Trophoblast cell (in vitro differentiated cells and primary cell): ENCODE data around the gene BFSP2.

Experiments used
- DNase-seq, 2 donors: peaks; one replicate each; pipeline ENCODE4 v3.0.0-alpha.2; 2016
- H2AFZ ChIP-seq: 2 replicates; pipeline ENCODE4 v1.6.1; 2013; ENCODE audit warnings: low read length, moderate library complexity, mild to moderate bottlenecking; ENCODE audit not compliant: insufficient read depth, poor library complexity
- H2AK5ac ChIP-seq: 2 replicates; pipeline ENCODE4 v1.6.1; 2013; ENCODE audit warnings: mild to moderate bottlenecking, low read length
- H2BK120ac ChIP-seq: 2 replicates; pipeline ENCODE4 v1.6.1; 2013; ENCODE audit warnings: low read length, mild to moderate bottlenecking, moderate library complexity; ENCODE audit not compliant: insufficient read depth, poor library complexity
- H2BK12ac ChIP-seq: 2 replicates; pipeline ENCODE4 v1.6.1; 2013; ENCODE audit warnings: mild to moderate bottlenecking, low read length, moderate library complexity
- H2BK5ac ChIP-seq: 2 replicates; pipeline ENCODE4 v1.6.1; 2013; ENCODE audit warnings: low read length, low read depth, moderate library complexity, mild to moderate bottlenecking; ENCODE audit not compliant: poor library complexity
- H3K14ac ChIP-seq: 2 replicates; pipeline ENCODE4 v1.6.1; 2013; ENCODE audit warnings: mild to moderate bottlenecking, low read length
- H3K18ac ChIP-seq: 2 replicates; pipeline ENCODE4 v1.6.1; 2013; ENCODE audit warnings: mild to moderate bottlenecking, low read length
- H3K23ac ChIP-seq: 2 replicates; pipeline ENCODE4 v1.6.1; 2013; ENCODE audit warnings: low read length
- H3K27ac ChIP-seq: 2 replicates; pipeline ENCODE4 v1.5.1; 2013; ENCODE audit warnings: low read depth, mild to moderate bottlenecking, inconsistent platforms, low read length, moderate library complexity
- H3K27me3 ChIP-seq: 2 replicates; pipeline ENCODE4 v1.6.1; 2013; ENCODE audit warnings: inconsistent platforms, mild to moderate bottlenecking, low read length, moderate library complexity; ENCODE audit not compliant: insufficient read depth
- H3K36me3 ChIP-seq, 2 experiments: 1 replicate in 1 of 2; 2 replicates in 1 of 2; pipeline ENCODE4 v1.6.1; 2013; ENCODE audit warnings: low read length in 2 of 2, mild to moderate bottlenecking in 2 of 2, moderate library complexity in 1 of 2; ENCODE audit not compliant: insufficient read depth in 2 of 2, control insufficient read depth in 1 of 2
- H3K4ac ChIP-seq: 2 replicates; pipeline ENCODE4 v1.6.1; 2013; ENCODE audit warnings: low read depth, mild to moderate bottlenecking, low read length, moderate library complexity
- H3K4me1 ChIP-seq, 2 experiments: 1 replicate in 1 of 2; 2 replicates in 1 of 2; pipeline ENCODE4 v1.6.1; 2013; ENCODE audit warnings: low read length in 2 of 2, mild to moderate bottlenecking in 2 of 2, moderate library complexity in 1 of 2; ENCODE audit not compliant: insufficient read depth in 2 of 2, control insufficient read depth in 1 of 2
- H3K4me2 ChIP-seq: 2 replicates; pipeline ENCODE4 v1.6.1; 2013; ENCODE audit warnings: inconsistent platforms, mild to moderate bottlenecking, low read length, moderate library complexity
- H3K4me3 ChIP-seq: 2 replicates; pipeline ENCODE4 v1.5.1; 2013; ENCODE audit warnings: mild to moderate bottlenecking, low read depth, low read length, inconsistent platforms
- H3K79me1 ChIP-seq: one replicate; pipeline ENCODE4 v1.6.1; 2013; ENCODE audit warnings: low read length
- H3K79me2 ChIP-seq: 2 replicates; pipeline ENCODE4 v1.6.1; 2013; ENCODE audit warnings: low read length, mild to moderate bottlenecking; ENCODE audit not compliant: control insufficient read depth, insufficient read depth, poor library complexity
- H3K9ac ChIP-seq: 2 replicates; pipeline ENCODE4 v1.6.1; 2013; ENCODE audit warnings: mild to moderate bottlenecking, low read length
- H3K9me3 ChIP-seq: 2 replicates; pipeline ENCODE4 v1.6.1; 2013; ENCODE audit warnings: low read depth, mild to moderate bottlenecking, control low read depth, inconsistent platforms, low read length; ENCODE audit not compliant: insufficient read depth
- H4K12ac ChIP-seq: 2 replicates; pipeline ENCODE4 v1.6.1; 2013; ENCODE audit warnings: low read depth, mild to moderate bottlenecking, low read length, moderate library complexity
- H4K8ac ChIP-seq: 2 replicates; pipeline ENCODE4 v1.6.1; 2013; ENCODE audit warnings: low read depth, mild to moderate bottlenecking, low read length, moderate library complexity
- H4K91ac ChIP-seq: one replicate; pipeline ENCODE4 v1.6.1; 2013; ENCODE audit warnings: low read depth, mild to moderate bottlenecking, low read length, moderate library complexity
- WGBS: extraction: QIAGEN DNeasy Blood & Tissue Kit; methylation state at CpG from one replicate; pipeline ENCODE4 v1.1.7; 2013; ENCODE audit warnings: missing lambda C conversion rate; ENCODE audit not compliant: insufficient read length, insufficient coverage; ENCODE audit errors: extremely low coverage; 5-methylcytosine and 5-hydroxymethylcytosine counted together

The BFSP2 gene

DNA sequence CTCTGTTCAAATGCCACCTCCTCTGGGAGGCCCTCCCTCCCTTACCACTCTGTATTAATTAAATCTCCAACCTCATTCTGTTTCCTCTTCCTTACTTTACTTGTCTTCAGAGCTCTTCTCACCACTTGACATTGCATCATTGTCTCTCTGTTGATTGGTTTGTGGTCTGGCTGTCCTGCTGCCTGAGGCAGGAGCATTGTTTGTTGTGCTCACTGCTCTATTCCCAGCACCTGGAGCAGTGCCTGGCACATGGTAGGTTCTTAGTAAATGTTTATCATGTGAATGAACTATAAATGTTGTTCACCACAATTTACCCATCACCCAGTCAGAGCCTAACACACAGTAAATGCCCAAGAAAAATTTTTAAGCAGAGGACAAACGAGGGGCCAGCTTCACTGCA is 6.7 kb upstream of the BFSP2 start:
- H4K8ac ChIP-seq: no peak overlapping the region
- no peak overlapping the region for H4K12ac ChIP-seq
- H2BK120ac ChIP-seq: no peak overlapping the region
- H4K91ac ChIP-seq: no peak overlapping the region
- peaks cover 3 to 4% of the 10 kb centered on the region in 2 experiments for H3K4me1 ChIP-seq
- H2BK12ac ChIP-seq: no peak overlapping the region
- no peak overlapping the region for H2AK5ac ChIP-seq
- no peak overlapping the region for H3K27ac ChIP-seq
- H3K4me3 ChIP-seq: no peak overlapping the region
- H3K4ac ChIP-seq: no peak overlapping the region
- no peak overlapping the region for H3K9ac ChIP-seq
- no peak overlapping the region for H2AFZ ChIP-seq
- WGBS: no CpG with 5 or more reads among the region's 1 CpG
- no peak overlapping the region for H3K4me2 ChIP-seq
- H3K36me3 ChIP-seq: no peaks in the 10 kb centered on the region
- no peak overlapping the region for H3K23ac ChIP-seq
- no peak overlapping the region for H3K14ac ChIP-seq
- no peaks in the 10 kb centered on the region for H3K79me2 ChIP-seq
- H3K9me3 ChIP-seq: peaks cover 3% of the 10 kb centered on the region
- H3K18ac ChIP-seq: no peak overlapping the region
- H3K79me1 ChIP-seq: no peaks in the 10 kb centered on the region
- no peak for DNase-seq
- no peak overlapping the region for H2BK5ac ChIP-seq
- H3K27me3 ChIP-seq: no peaks in the 10 kb centered on the region

DNA sequence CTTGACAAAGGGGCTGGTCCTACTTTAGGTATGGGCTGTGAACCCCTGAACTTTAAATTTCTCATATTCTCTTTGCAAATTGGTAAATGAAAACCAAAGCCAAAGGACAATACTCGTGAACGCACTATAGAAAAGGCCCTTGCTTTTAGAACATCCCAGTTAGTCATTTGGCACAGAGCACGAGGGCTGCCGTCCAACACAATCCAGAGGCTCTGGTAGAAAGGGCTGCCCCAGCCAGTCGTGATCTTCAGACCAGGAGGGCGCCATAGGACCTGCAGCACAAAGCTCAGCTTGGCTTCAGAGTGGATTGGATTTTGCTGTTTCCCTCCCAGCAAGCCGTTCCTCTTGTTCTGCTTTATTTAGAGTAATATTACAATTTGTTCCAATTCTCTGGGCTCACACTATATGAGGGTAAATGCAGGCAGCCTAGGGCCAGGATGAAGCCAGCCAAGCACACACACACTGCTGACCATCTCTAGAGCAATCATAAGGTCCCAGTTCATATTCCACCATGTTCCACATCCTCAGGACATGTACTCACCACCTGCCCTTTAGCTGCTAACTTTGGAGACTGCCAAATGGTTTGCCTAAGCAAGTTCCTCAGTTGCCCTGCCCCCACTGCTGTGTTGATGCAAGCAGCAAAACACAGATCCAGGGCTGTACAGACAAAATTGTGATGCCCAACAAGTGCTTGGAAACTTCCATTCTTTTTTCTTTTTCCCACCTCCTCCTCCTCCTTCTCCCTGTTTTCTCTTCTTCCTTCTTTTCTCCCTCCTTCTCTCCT is 6.0 kb upstream of the BFSP2 start:
- no peak for DNase-seq
- no peaks in the 10 kb centered on the region for H3K27me3 ChIP-seq
- H4K12ac ChIP-seq: no peak overlapping the region
- H3K23ac ChIP-seq: no peak overlapping the region
- no peaks in the 10 kb centered on the region for H3K36me3 ChIP-seq
- H2AFZ ChIP-seq: no peak overlapping the region
- no peak overlapping the region for H3K27ac ChIP-seq
- no peak overlapping the region for H3K4me3 ChIP-seq
- H3K79me1 ChIP-seq: no peaks in the 10 kb centered on the region
- WGBS: no CpG with 5 or more reads among the region's 7 CpGs
- no peak overlapping the region for H3K14ac ChIP-seq
- peaks cover 3% of the 10 kb centered on the region for H3K9me3 ChIP-seq
- no peak overlapping the region for H3K9ac ChIP-seq
- no peaks in the 10 kb centered on the region for H3K79me2 ChIP-seq
- H3K4ac ChIP-seq: no peak overlapping the region
- no peak overlapping the region for H2BK5ac ChIP-seq
- H2AK5ac ChIP-seq: no peak overlapping the region
- H2BK12ac ChIP-seq: no peak overlapping the region
- H3K4me1 ChIP-seq: peaks cover 3 to 4% of the 10 kb centered on the region in 2 experiments
- no peak overlapping the region for H4K8ac ChIP-seq
- no peak overlapping the region for H3K4me2 ChIP-seq
- no peak overlapping the region for H4K91ac ChIP-seq
- H3K18ac ChIP-seq: no peak overlapping the region
- no peak overlapping the region for H2BK120ac ChIP-seq

DNA sequence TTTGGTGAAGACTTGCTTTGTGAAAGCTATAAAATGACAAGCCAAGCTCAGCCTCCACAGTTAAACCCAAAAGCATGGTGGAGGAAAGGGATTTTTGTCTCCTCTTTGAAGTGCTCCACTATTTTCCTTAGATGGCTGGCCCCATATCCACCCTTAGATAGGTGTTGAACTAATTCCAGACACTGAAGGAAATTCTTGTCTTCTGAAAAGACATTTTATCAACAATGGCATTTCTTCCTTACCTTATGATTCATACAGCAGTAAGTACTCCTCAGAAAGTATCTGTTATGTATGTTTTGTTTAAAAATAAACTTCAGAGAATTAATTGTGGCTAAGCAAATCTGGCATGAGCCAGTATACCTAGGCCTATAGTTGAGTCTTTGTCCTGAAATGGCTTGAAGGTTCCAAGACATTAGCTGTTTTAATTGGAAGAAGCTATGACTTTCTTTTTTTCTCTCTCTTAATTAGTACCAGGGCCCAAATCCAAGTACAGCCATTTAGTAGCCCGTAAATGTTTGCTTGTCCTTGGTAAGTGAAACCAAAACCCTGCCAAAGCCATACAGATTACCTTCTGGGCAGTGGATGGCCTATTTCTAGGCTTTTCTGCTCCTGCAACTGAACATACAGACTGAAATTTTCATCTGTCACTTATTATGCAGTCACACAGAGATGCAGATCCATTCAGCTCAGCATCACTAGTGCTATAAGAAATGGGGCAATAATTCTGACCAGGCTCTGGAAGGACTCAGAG is 5.1 kb upstream of the BFSP2 start:
- Histone ChIP-seq H3K9me3 (peaks cover 3% of the 10 kb centered on the region), H2BK5ac (no peak overlapping the region), H3K4me3 (no peak overlapping the region), H3K23ac (no peak overlapping the region), H4K8ac (no peak overlapping the region), H3K4me2 (no peak overlapping the region), H3K4me1 (peaks cover 3 to 4% of the 10 kb centered on the region in 2 experiments), H4K12ac (no peak overlapping the region), H3K79me1 (no peaks in the 10 kb centered on the region), H3K79me2 (no peaks in the 10 kb centered on the region), H3K14ac (no peak overlapping the region), H3K9ac (no peak overlapping the region), H3K27ac (no peak overlapping the region), H2AFZ (no peak overlapping the region), H2BK12ac (no peak overlapping the region), H3K18ac (no peak overlapping the region), H2BK120ac (no peak overlapping the region), H2AK5ac (no peak overlapping the region), H3K27me3 (no peaks in the 10 kb centered on the region), H3K36me3 (no peaks in the 10 kb centered on the region), H3K4ac (no peak overlapping the region), H4K91ac (no peak overlapping the region)
- no CpG with 5 or more reads among the region's 1 CpG for WGBS
- DNase-seq: peak in 1 of 2 donors; percentile 12

DNA sequence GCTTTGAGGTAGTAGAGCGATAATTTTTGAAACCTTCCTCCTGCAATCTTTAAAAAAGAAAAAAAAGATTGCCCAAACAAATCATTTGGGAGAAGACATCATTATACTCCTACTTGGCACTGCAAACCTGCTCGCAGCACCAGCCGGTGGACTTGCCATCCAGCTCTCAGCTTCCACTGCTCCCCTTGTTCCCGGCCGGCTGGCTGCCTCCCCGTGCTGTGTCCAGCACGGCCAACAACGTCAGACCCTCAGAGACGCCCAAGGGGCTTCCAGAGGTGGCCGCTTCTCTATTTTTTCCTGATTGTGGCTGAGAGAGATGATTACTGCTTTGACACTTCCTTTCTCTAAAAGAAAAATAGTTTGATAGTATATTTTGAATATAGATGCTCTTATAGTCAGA is 3.0 kb upstream of the BFSP2 start:
- no peak overlapping the region for H3K18ac ChIP-seq
- peaks cover 3 to 4% of the 10 kb centered on the region in 2 experiments for H3K4me1 ChIP-seq
- no CpG with 5 or more reads among the region's 10 CpGs for WGBS
- no peak for DNase-seq
- H3K4ac ChIP-seq: no peak overlapping the region
- H3K27me3 ChIP-seq: no peaks in the 10 kb centered on the region
- no peak overlapping the region for H3K23ac ChIP-seq
- no peak overlapping the region for H2BK12ac ChIP-seq
- no peak overlapping the region for H2AK5ac ChIP-seq
- no peak overlapping the region for H2BK120ac ChIP-seq
- no peak overlapping the region for H3K27ac ChIP-seq
- no peaks in the 10 kb centered on the region for H3K79me2 ChIP-seq
- no peak overlapping the region for H3K4me2 ChIP-seq
- H4K91ac ChIP-seq: no peak overlapping the region
- H3K4me3 ChIP-seq: no peak overlapping the region
- H3K9me3 ChIP-seq: peaks cover 3% of the 10 kb centered on the region
- no peak overlapping the region for H2AFZ ChIP-seq
- no peaks in the 10 kb centered on the region for H3K79me1 ChIP-seq
- H3K9ac ChIP-seq: no peak overlapping the region
- H3K14ac ChIP-seq: no peak overlapping the region
- no peaks in the 10 kb centered on the region for H3K36me3 ChIP-seq
- H2BK5ac ChIP-seq: no peak overlapping the region
- H4K8ac ChIP-seq: no peak overlapping the region
- no peak overlapping the region for H4K12ac ChIP-seq
